Left lung (tissue), 10 donors: ENCODE measurements around the gene ZNF653. TPM values are rescaled to one million over a fixed set of nuclear protein-coding genes. Genes with fewer than 3 reads are reported as not detected.
"Not testable (repeated sequence)": the region's sequence is repeated elsewhere in the genome, so short reads cannot be mapped to it uniquely, and the experiment has no call there.

Experiments
- ATAC-seq: fragments of 200-7000 bp; cut with Tn5 transposase; one replicate; pipeline ENCODE4 v1.9.1; 2020; ENCODE audit warnings: moderate library complexity
- DNase-seq, 4 donors: peaks; one replicate each; pipeline ENCODE4 v3.0.0-alpha.2; 2013 to 2020
- H3K27ac ChIP-seq, 2 donors: fragments of 200-600 bp; sonication (generic) in 1 of 2; one replicate each; pipeline versions ENCODE4 v1.5.0 to v1.8.0; 2020 to 2021
- H3K27me3 ChIP-seq, 2 donors: fragments of 200-600 bp; sonication (generic) in 1 of 2; one replicate each; pipeline versions ENCODE4 v1.5.0 to v1.8.0; 2020 to 2021
- H3K36me3 ChIP-seq, 2 donors: fragments of 200-600 bp; sonication (generic) in 1 of 2; one replicate each; pipeline versions ENCODE4 v1.5.0 to v1.8.0; 2020 to 2021
- H3K4me1 ChIP-seq, 2 donors: fragments of 200-600 bp; one replicate each; pipeline ENCODE4 v1.8.0; 2021
- H3K4me3 ChIP-seq, 2 donors: fragments of 200-600 bp; sonication (generic) in 1 of 2; one replicate each; pipeline versions ENCODE4 v1.5.0 to v1.8.0; 2020 to 2021; ENCODE audit warnings: mild to moderate bottlenecking in 1 of 2
- H3K9me3 ChIP-seq, 2 donors: fragments of 200-600 bp; sonication (generic) in 1 of 2; one replicate each; pipeline versions ENCODE4 v1.5.0 to v1.8.0; 2020 to 2021
- CTCF ChIP-seq, 2 donors: fragments of 200-600 bp; sonication (generic) in 1 of 2; IDR thresholded peaks; one replicate each; pipeline versions ENCODE4 v1.5.0 to v1.8.0; 2021; ENCODE audit warnings: antibody characterized with exemption in 2 of 2
- intact Hi-C, 2 donors: fragments of 100-400 bp; cut with DNase I; formaldehyde crosslinking; loops; one replicate each; pipeline versions ENCODE4 v1.11.2 to v1.14.2; 2022
- polyA plus RNA-seq, 6 donors: library from polyadenylated mRNA; unstranded; fragments of 120-200 nt; gene quantifications; one replicate each; pipeline ENCODE4 v1.2.1, GENCODE V29; 2013; ENCODE audit not compliant: insufficient read length in 6 of 6
- total RNA-seq, 2 donors: library from RNA; stranded (reverse); fragmentation: NEBNext Ultra II Directional; extraction: Animal tissue kit (Norgen Biotek cat#: 25700); gene quantifications; one replicate each; pipeline ENCODE4 v1.2.1, GENCODE V29; 2021
- donor health status: DM: no; HTN: yes; CAD: no.
- donor health status: DM: no; HTN: no; CAD: no.

The ZNF653 gene
- total and polyA plus RNA-seq, 8 donors: 7.3 to 10.1 (median 8.3) TPM

- Histone ChIP-seq H3K4me1 (no peaks in the 10 kb centered on the region), H3K27me3 (peaks cover 0 to 18% of the 10 kb centered on the region in 2 donors), H3K27ac (no peak overlapping the region), H3K36me3 (no peaks in the 10 kb centered on the region), H3K4me3 (no peak overlapping the region), H3K9me3 (no peaks in the 10 kb centered on the region)
- TF ChIP-seq CTCF (IDR thresholded peaks at IDR 0.05): no peak
- intact Hi-C loops: no loop called here
- DNase-seq (no peak), ATAC-seq (no peak)
Observed at GRCh38 chr19:11463391-11463790, 42.2 kb downstream of the ZNF653 start.

- no peaks in the 10 kb centered on the region for H3K9me3 ChIP-seq
- no peak overlapping the region for H3K27ac ChIP-seq
- H3K27me3 ChIP-seq: peaks cover 0 to 32% of the 10 kb centered on the region in 2 donors
- H3K4me1 ChIP-seq: no peaks in the 10 kb centered on the region
- no peaks in the 10 kb centered on the region for H3K36me3 ChIP-seq
- no peak for DNase-seq
- TF ChIP-seq CTCF (IDR thresholded peaks at IDR 0.05): no peak
- intact Hi-C loops: no loop called here
- no peak overlapping the region for H3K4me3 ChIP-seq
- no peak for ATAC-seq
Observed at GRCh38 chr19:11461453-11461852, 44.2 kb downstream of the ZNF653 start.

GRCh38 chr19:11460207-11460606 lies 45.4 kb downstream of the ZNF653 start:
- no peak overlapping the region for H3K27ac ChIP-seq
- no peaks in the 10 kb centered on the region for H3K4me1 ChIP-seq
- no peaks in the 10 kb centered on the region for H3K36me3 ChIP-seq
- intact Hi-C loops: no loop called here
- no peak overlapping the region for H3K4me3 ChIP-seq
- peaks cover 0 to 32% of the 10 kb centered on the region in 2 donors for H3K27me3 ChIP-seq
- H3K9me3 ChIP-seq: no peaks in the 10 kb centered on the region
- no peak for TF ChIP-seq CTCF (IDR thresholded peaks at IDR 0.05)
- DNase-seq: no peak
- no peak for ATAC-seq

GRCh38 chr19:11458912-11459311 lies 46.7 kb downstream of the ZNF653 start:
- DNase-seq, ATAC-seq, H3K4me1 ChIP-seq, H3K9me3 ChIP-seq, H3K4me3 ChIP-seq, intact Hi-C loops, H3K27ac ChIP-seq, H3K36me3 ChIP-seq: not testable (repeated sequence)
- peaks cover 0 to 37% of the 10 kb centered on the region in 2 donors for H3K27me3 ChIP-seq

GRCh38 chr19:11458236-11458900 lies 47.3 kb downstream of the ZNF653 start:
- Histone ChIP-seq H3K4me3 (no peak overlapping the region), H3K27me3 (peaks cover 0 to 43% of the 10 kb centered on the region in 2 donors), H3K36me3 (no peaks in the 10 kb centered on the region), H3K4me1 (no peaks in the 10 kb centered on the region), H3K9me3 (no peaks in the 10 kb centered on the region), H3K27ac (no peak overlapping the region)
- no peak for DNase-seq
- no peak for ATAC-seq
- no peak for TF ChIP-seq CTCF (IDR thresholded peaks at IDR 0.05)
- intact Hi-C loops: no loop called here

- intact Hi-C loops: no loop called here
- ATAC-seq (no peak), DNase-seq (no peak)
- no peak for TF ChIP-seq CTCF (IDR thresholded peaks at IDR 0.05)
- no peak overlapping the region for H3K27ac ChIP-seq
- H3K4me3 ChIP-seq: no peak overlapping the region
- H3K9me3 ChIP-seq: no peaks in the 10 kb centered on the region
- peaks cover 0 to 43% of the 10 kb centered on the region in 2 donors for H3K27me3 ChIP-seq
- no peaks in the 10 kb centered on the region for H3K4me1 ChIP-seq
- no peaks in the 10 kb centered on the region for H3K36me3 ChIP-seq
Observed at GRCh38 chr19:11457831-11458230, 47.8 kb downstream of the ZNF653 start.
